ENCODE data around the gene FBXO46. TPM values are rescaled to one million over a fixed set of nuclear protein-coding genes. Genes with fewer than 3 reads are reported as not detected.
A peak's percentile ranks its signal among the peaks of the same experiment; 100 is the strongest.

The FBXO46 gene
- total RNA-seq, 6 donors from 2014 or later, result 12.0 to 21.1 (median 20.6) TPM

DNA sequence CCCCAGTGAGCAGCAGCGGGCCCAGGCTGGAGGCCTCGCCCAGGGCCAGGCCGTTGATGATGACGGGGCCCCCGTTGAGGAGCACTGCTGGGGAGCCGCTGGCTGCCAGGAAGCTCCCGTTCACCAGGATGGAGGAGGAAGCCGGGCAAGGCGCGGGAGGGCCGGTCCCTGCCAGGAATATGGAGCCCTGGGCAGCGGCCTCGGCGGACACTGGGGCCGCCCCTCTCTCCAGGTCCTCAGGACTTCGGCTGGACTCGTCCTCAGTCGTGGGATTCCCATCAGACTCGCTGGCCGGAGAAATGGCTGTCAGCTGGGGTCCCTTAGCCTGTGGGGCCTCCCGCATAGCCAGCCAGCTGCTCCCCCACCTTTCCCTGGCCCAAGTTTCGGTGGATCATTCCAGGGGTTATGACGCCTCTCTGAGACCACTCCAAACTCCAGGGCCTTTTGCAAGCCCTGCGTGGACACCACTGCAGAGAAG is 36.2 kb upstream of the FBXO46 start:
- TF ChIP-seq POLR2A (IDR thresholded peaks at IDR 0.05) (no peak), CTCF (IDR thresholded peaks at IDR 0.05) (no peak)
- Histone ChIP-seq H3K4me3 (peak overlapping the region; percentile 60 to 87 (median 82)), H3K9me3 (no peaks in the 10 kb centered on the region), H3K4me1 (peaks cover 30 to 70% (median 37%) of the 10 kb centered on the region in 4 donors), H3K36me3 (peaks cover 0 to 8% (median 0%) of the 10 kb centered on the region in 4 donors), H3K27me3 (peaks cover 0 to 3% (median 1%) of the 10 kb centered on the region in 4 donors), H3K27ac (peak overlapping the region; percentile 83 to 97 (median 95))
- no peak for ATAC-seq (ENCODE audit: low FRiP score in 2 of 2)
- peak in 1 of 2 donors; percentile 87 for DNase-seq
- 57 to 67% methylated on average over 22 to 24 of the region's 24 CpGs for WGBS, 2 donors

DNA sequence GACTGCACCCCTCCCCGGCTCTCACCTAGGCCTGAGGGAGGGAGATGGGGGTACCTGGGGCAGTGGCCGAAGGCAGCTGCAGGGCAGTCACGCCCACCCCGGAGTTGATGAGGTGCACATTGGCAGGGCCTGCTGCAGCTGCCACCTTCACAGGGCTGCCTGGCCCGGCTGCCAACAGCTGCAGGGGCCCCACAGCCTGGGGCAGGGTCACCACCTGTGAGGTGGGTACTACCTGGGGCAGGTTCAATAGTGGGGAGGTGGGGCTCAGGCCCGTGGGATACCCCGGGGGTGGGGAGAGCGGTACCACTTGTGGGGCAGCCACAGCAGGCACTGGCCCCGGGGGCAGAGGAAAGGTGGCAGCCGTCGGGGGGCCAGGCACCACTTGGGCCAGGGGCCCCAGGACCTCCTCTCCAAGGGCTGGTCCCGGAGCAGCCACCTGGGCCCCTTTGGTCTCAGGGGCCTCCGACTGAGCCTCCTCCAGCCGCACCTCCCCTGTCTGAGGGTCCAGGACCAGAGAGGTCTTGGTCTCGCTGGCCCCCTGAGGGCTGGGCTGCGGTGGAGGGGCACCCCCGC is 35.7 kb upstream of the FBXO46 start:
- no peak for TF ChIP-seq EP300 (IDR thresholded peaks at IDR 0.05)
- TF ChIP-seq POLR2AphosphoS5 (IDR thresholded peaks at IDR 0.05), result no peak
- peaks cover 30 to 70% (median 36%) of the 10 kb centered on the region in 4 donors for H3K4me1 ChIP-seq
- 78 to 100% methylated on average over 1 to 12 of the region's 17 CpGs for WGBS, 2 donors

GRCh38 chr19:45765702-45766295 is 35.1 kb upstream of the FBXO46 start:
- H3K36me3 ChIP-seq, result no peaks in the 10 kb centered on the region
- peaks cover 26 to 65% (median 30%) of the 10 kb centered on the region in 4 donors for H3K4me1 ChIP-seq
- ATAC-seq (ENCODE audit: low FRiP score in 2 of 2) (no peak), DNase-seq (peak in 1 of 2 donors; percentile 78)
- no peaks in the 10 kb centered on the region for H3K9me3 ChIP-seq
- WGBS, 2 donors, result 82 to 84% methylated on average over 18 to 22 of the region's 23 CpGs
- H3K4me3 ChIP-seq, result no peak overlapping the region
- H3K27me3 ChIP-seq, result peaks cover 0 to 3% (median 1%) of the 10 kb centered on the region in 4 donors
- peak overlapping the region in 3 of 4 donors; percentile 95 to 97 (median 95) for H3K27ac ChIP-seq
- TF ChIP-seq POLR2A (IDR thresholded peaks at IDR 0.05) (no peak), POLR2AphosphoS5 (IDR thresholded peaks at IDR 0.05) (no peak), EP300 (IDR thresholded peaks at IDR 0.05) (no peak), CTCF (IDR thresholded peaks at IDR 0.05) (no peak)

More for the DNA sequence above, 35.7 kb upstream of the FBXO46 start:
- peak overlapping the region; percentile 83 to 97 (median 95) for H3K27ac ChIP-seq
- ATAC-seq (ENCODE audit: low FRiP score in 2 of 2) (no peak), DNase-seq (peak in 1 of 2 donors; percentile 74)
- H3K36me3 ChIP-seq, result peaks cover 0 to 3% (median 0%) of the 10 kb centered on the region in 4 donors
- H3K4me3 ChIP-seq, result peak overlapping the region in 3 of 4 donors; percentile 78 to 87 (median 86)
- H3K9me3 ChIP-seq, result no peaks in the 10 kb centered on the region
- H3K27me3 ChIP-seq, result peaks cover 0 to 3% (median 1%) of the 10 kb centered on the region in 4 donors

DNA sequence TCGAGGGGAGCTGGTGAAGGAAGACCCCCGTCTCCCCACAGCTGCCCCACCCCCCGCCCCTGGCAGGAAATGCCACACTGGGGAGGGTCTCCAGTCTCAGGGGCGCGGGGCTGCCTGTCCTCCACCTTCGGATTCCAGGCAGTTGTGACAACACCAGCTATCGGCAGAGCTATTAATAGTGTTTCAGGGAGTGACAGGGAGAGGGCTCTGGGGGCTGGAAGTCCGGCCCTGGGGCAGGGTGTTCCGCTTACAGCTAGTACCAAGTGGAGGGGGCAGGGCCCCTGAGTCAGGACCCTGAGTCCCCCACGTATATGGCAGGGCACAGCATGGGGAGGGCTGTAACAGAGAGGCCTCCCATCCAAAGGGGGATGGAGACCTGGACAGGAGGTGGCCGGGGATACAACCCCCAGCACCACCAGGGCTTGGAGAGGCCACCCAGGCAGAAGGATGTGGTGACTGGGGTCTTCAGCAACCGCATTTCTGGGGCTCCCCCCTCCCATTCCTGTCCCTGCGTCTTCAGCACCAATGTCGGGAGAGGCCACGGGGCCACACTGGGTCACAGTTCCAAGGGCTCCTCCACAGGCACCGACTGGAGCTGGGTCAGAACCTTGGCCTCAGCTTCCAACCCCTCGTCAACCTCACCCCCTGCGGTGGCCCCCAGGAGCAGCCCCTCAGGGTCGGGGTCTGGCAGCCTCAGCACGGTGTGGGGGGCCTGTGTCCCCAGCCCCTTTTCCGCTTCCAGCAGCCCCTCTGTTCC is 34.4 kb upstream of the FBXO46 start:
- peak overlapping the region in 2 of 4 donors; percentile 95 to 97 for H3K27ac ChIP-seq
- DNase-seq, result no peak
- no peak for ATAC-seq (ENCODE audit: low FRiP score in 2 of 2)

More for the DNA sequence above, 34.4 kb upstream of the FBXO46 start:
- Histone ChIP-seq H3K4me3 (no peak overlapping the region), H3K9me3 (no peaks in the 10 kb centered on the region), H3K36me3 (no peaks in the 10 kb centered on the region), H3K27me3 (peaks cover 0 to 3% (median 1%) of the 10 kb centered on the region in 4 donors), H3K4me1 (peaks cover 22 to 59% (median 27%) of the 10 kb centered on the region in 4 donors)
- 53 to 60% methylated on average over 3 to 21 of the region's 21 CpGs for WGBS, 2 donors
- TF ChIP-seq EP300 (IDR thresholded peaks at IDR 0.05), result no peak
- TF ChIP-seq POLR2A (IDR thresholded peaks at IDR 0.05), result no peak
- TF ChIP-seq POLR2AphosphoS5 (IDR thresholded peaks at IDR 0.05), result no peak
- TF ChIP-seq CTCF (IDR thresholded peaks at IDR 0.05), result no peak

Data from upper lobe of left lung (tissue), 6 donors.